WTC11 (cell line): ENCODE measurements around the gene RFTN1. TPM values are rescaled to one million over a fixed set of nuclear protein-coding genes. Genes with fewer than 3 reads are reported as not detected.

Experiments
- ATAC-seq: fragments of 200-7000 bp; cut with Tn5 transposase; 2 replicates; pipeline ENCODE4 v1.10.0; 2021; ENCODE audit warnings: mild to moderate bottlenecking, moderate library complexity
- CTCF ChIA-PET: fragments of 300-600 bp; sonication (Branson Sonifier 250); formaldehyde crosslinking; loops from one replicate; lab custom pipeline; 2021; ENCODE audit warnings: antibody characterized with exemption; lab: Charles Lee
- POLR2A ChIA-PET: fragments of 350-600 bp; sonication (Branson Sonifier 250); formaldehyde crosslinking; loops from one replicate; lab custom pipeline; 2021; ENCODE audit warnings: antibody characterized with exemption; lab: Charles Lee
- DNase-seq: peaks from one replicate; pipeline ENCODE4 v3.0.0; 2021; ENCODE audit warnings: low spot score
- H3K27ac Mint-ChIP-seq: 2 replicates; pipeline ENCODE4 v1.8.0; 2021; ENCODE audit warnings: mixed read lengths
- H3K27me3 Mint-ChIP-seq: 2 replicates; pipeline ENCODE4 v1.8.0; 2021; ENCODE audit warnings: low read depth, mild to moderate bottlenecking, moderate library complexity, mixed read lengths
- H3K36me3 Mint-ChIP-seq: 2 replicates; pipeline ENCODE4 v1.8.0; 2021; ENCODE audit warnings: mixed read lengths
- H3K4me1 Mint-ChIP-seq: 2 replicates; pipeline ENCODE4 v1.8.0; 2022; ENCODE audit warnings: mixed read lengths
- H3K4me3 Mint-ChIP-seq: 2 replicates; pipeline ENCODE4 v1.8.0; 2021; ENCODE audit warnings: mild to moderate bottlenecking, moderate library complexity, mixed read lengths
- H3K9me3 Mint-ChIP-seq: 2 replicates; pipeline ENCODE4 v1.8.0; 2021; ENCODE audit warnings: mixed read lengths
- CREM ChIP-seq: sonication (generic); formaldehyde crosslinking; IDR thresholded peaks from 2 replicates; pipeline ENCODE4 v1.8.1; 2022; ENCODE audit warnings: mild to moderate bottlenecking, missing genetic modification reagents, moderate library complexity
- GABPB1 ChIP-seq: sonication (generic); formaldehyde crosslinking; IDR thresholded peaks from 2 replicates; pipeline ENCODE4 v1.8.1; 2023; ENCODE audit warnings: mild to moderate bottlenecking, missing genetic modification reagents
- GRHL2 ChIP-seq: fragments of 250-450 bp; sonication (Bioruptor Pico); IDR thresholded peaks from 2 replicates; pipeline ENCODE4 v1.8.0; 2022; ENCODE audit warnings: mild to moderate bottlenecking, moderate library complexity; ENCODE audit not compliant: insufficient replicate concordance, severe bottlenecking
- MXD4 ChIP-seq: fragments of 250-450 bp; sonication (Bioruptor Pico); IDR thresholded peaks from 2 replicates; pipeline ENCODE4 v1.8.0; 2021; ENCODE audit warnings: mild to moderate bottlenecking, moderate library complexity, borderline replicate concordance
- NFYB ChIP-seq: sonication (generic); formaldehyde crosslinking; conservative IDR thresholded peaks from 2 replicates; pipeline ENCODE4 v1.8.0; 2022; ENCODE audit warnings: low read depth, missing genetic modification reagents
- OVOL2 ChIP-seq: fragments of 250-450 bp; sonication (Bioruptor Pico); IDR thresholded peaks from 2 replicates; pipeline ENCODE4 v1.9.0; 2021; ENCODE audit warnings: mild to moderate bottlenecking, borderline replicate concordance
- PRRX2 ChIP-seq: fragments of 250-450 bp; sonication (Bioruptor Pico); IDR thresholded peaks from 2 replicates; pipeline ENCODE4 v1.8.0; 2021; ENCODE audit warnings: mild to moderate bottlenecking
- SMAD4 ChIP-seq: sonication (generic); formaldehyde crosslinking; IDR thresholded peaks from 2 replicates; pipeline ENCODE4 v1.8.0; 2022; ENCODE audit warnings: mild to moderate bottlenecking, missing genetic modification reagents
- SP1 ChIP-seq: sonication (generic); formaldehyde crosslinking; conservative IDR thresholded peaks from 2 replicates; pipeline ENCODE4 v1.8.1; 2022; ENCODE audit warnings: missing genetic modification reagents
- TEAD4 ChIP-seq: sonication (generic); formaldehyde crosslinking; IDR thresholded peaks from 2 replicates; pipeline ENCODE4 v1.8.0; 2022; ENCODE audit warnings: mild to moderate bottlenecking, missing genetic modification reagents
- ZBTB21 ChIP-seq: sonication (generic); formaldehyde crosslinking; IDR thresholded peaks from 2 replicates; pipeline ENCODE4 v1.8.1; 2023; ENCODE audit warnings: mild to moderate bottlenecking, missing genetic modification reagents, borderline replicate concordance
- ZNF138 ChIP-seq: sonication (generic); formaldehyde crosslinking; conservative IDR thresholded peaks from 2 replicates; pipeline ENCODE4 v1.8.1; 2022; ENCODE audit warnings: mild to moderate bottlenecking, moderate library complexity, missing genetic modification reagents
- ZNF219 ChIP-seq: sonication (generic); formaldehyde crosslinking; IDR thresholded peaks from 2 replicates; pipeline ENCODE4 v1.8.0; 2023; ENCODE audit warnings: missing genetic modification reagents, mild to moderate bottlenecking, borderline replicate concordance
- ZNF232 ChIP-seq: sonication (generic); formaldehyde crosslinking; IDR thresholded peaks from 2 replicates; pipeline ENCODE4 v1.8.0; 2022; ENCODE audit warnings: mild to moderate bottlenecking, missing genetic modification reagents
- ZNF263 ChIP-seq: sonication (generic); formaldehyde crosslinking; IDR thresholded peaks from 2 replicates; pipeline ENCODE4 v1.8.1; 2022; ENCODE audit warnings: low read depth, mild to moderate bottlenecking, moderate library complexity, missing genetic modification reagents
- ZNF671 ChIP-seq: fragments of 250-450 bp; sonication (Bioruptor Pico); IDR thresholded peaks from 2 replicates; pipeline ENCODE4 v1.8.0; 2021; ENCODE audit warnings: mild to moderate bottlenecking
- total RNA-seq: library from RNA; stranded (reverse); gene quantifications from 3 replicates; pipeline ENCODE4 v1.2.3, GENCODE V29; 2021
- TF ChIP-seq, protein P1 (sequence below): sonication (generic); formaldehyde crosslinking; IDR thresholded peaks from 2 replicates; pipeline ENCODE4 v1.8.1; 2022; ENCODE audit warnings: low read depth, mild to moderate bottlenecking, moderate library complexity, missing genetic modification reagents, borderline replicate concordance
- TF ChIP-seq, protein P2 (sequence below): sonication (generic); formaldehyde crosslinking; IDR thresholded peaks from 2 replicates; pipeline ENCODE4 v1.8.1; 2023; ENCODE audit warnings: mild to moderate bottlenecking, missing genetic modification reagents
- TF ChIP-seq, protein P3 (sequence below): sonication (generic); formaldehyde crosslinking; IDR thresholded peaks from 2 replicates; pipeline ENCODE4 v1.8.0; 2023; ENCODE audit warnings: mild to moderate bottlenecking, missing genetic modification reagents
- TF ChIP-seq, protein P4 (sequence below): sonication (generic); formaldehyde crosslinking; IDR thresholded peaks from 2 replicates; pipeline ENCODE4 v1.8.0; 2022; ENCODE audit warnings: mild to moderate bottlenecking, missing genetic modification reagents
- TF ChIP-seq, protein P5 (sequence below): sonication (generic); formaldehyde crosslinking; IDR thresholded peaks from 2 replicates; pipeline ENCODE4 v1.8.0; 2022; ENCODE audit warnings: mild to moderate bottlenecking, missing genetic modification reagents
- TF ChIP-seq, protein P6 (sequence below): sonication (generic); formaldehyde crosslinking; IDR thresholded peaks from 2 replicates; pipeline ENCODE4 v1.8.0; 2023; ENCODE audit warnings: missing genetic modification reagents
- TF ChIP-seq, protein P7 (sequence below): fragments of 250-450 bp; sonication (Bioruptor Pico); conservative IDR thresholded peaks from 2 replicates; pipeline ENCODE4 v1.9.0; 2021; ENCODE audit warnings: mild to moderate bottlenecking

The RFTN1 gene
- total RNA-seq, 1 experiment from 2014 or later: 3.8 TPM

DNA sequence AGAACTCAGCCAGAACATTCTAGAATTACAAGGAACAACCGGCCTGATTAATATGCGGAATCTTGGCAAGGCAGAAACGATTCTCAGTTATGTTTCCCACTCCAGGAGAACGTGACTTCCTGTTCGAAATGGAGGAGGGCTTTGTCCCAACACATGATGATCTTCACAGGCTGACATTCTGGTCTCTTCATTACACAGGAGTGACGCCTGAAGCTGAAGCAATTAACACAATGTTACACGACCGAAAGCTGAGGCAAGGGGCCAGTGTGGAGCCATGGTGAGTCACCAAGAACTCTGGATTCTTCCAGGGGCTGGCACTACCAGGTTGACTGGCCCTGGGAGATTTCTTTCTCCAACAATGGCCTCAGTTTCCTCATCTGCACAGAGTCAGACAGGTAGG lies 40.9 kb downstream of the RFTN1 start (continued):
- TF ChIP-seq TEAD4 (CRISPR knock-in tag) (no peak), GRHL2 (CRISPR knock-in tag) (no peak), ZNF232 (CRISPR knock-in tag) (no peak), PRRX2 (CRISPR knock-in tag) (no peak), GABPB1 (CRISPR knock-in tag) (no peak), SP1 (CRISPR knock-in tag) (no peak)
- TF ChIP-seq, protein P1, sequence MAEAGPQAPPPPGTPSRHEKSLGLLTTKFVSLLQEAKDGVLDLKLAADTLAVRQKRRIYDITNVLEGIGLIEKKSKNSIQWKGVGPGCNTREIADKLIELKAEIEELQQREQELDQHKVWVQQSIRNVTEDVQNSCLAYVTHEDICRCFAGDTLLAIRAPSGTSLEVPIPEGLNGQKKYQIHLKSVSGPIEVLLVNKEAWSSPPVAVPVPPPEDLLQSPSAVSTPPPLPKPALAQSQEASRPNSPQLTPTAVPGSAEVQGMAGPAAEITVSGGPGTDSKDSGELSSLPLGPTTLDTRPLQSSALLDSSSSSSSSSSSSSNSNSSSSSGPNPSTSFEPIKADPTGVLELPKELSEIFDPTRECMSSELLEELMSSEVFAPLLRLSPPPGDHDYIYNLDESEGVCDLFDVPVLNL: no peak
- TF ChIP-seq, protein P2, sequence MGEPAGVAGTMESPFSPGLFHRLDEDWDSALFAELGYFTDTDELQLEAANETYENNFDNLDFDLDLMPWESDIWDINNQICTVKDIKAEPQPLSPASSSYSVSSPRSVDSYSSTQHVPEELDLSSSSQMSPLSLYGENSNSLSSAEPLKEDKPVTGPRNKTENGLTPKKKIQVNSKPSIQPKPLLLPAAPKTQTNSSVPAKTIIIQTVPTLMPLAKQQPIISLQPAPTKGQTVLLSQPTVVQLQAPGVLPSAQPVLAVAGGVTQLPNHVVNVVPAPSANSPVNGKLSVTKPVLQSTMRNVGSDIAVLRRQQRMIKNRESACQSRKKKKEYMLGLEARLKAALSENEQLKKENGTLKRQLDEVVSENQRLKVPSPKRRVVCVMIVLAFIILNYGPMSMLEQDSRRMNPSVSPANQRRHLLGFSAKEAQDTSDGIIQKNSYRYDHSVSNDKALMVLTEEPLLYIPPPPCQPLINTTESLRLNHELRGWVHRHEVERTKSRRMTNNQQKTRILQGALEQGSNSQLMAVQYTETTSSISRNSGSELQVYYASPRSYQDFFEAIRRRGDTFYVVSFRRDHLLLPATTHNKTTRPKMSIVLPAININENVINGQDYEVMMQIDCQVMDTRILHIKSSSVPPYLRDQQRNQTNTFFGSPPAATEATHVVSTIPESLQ: no peak
- TF ChIP-seq, protein P3, sequence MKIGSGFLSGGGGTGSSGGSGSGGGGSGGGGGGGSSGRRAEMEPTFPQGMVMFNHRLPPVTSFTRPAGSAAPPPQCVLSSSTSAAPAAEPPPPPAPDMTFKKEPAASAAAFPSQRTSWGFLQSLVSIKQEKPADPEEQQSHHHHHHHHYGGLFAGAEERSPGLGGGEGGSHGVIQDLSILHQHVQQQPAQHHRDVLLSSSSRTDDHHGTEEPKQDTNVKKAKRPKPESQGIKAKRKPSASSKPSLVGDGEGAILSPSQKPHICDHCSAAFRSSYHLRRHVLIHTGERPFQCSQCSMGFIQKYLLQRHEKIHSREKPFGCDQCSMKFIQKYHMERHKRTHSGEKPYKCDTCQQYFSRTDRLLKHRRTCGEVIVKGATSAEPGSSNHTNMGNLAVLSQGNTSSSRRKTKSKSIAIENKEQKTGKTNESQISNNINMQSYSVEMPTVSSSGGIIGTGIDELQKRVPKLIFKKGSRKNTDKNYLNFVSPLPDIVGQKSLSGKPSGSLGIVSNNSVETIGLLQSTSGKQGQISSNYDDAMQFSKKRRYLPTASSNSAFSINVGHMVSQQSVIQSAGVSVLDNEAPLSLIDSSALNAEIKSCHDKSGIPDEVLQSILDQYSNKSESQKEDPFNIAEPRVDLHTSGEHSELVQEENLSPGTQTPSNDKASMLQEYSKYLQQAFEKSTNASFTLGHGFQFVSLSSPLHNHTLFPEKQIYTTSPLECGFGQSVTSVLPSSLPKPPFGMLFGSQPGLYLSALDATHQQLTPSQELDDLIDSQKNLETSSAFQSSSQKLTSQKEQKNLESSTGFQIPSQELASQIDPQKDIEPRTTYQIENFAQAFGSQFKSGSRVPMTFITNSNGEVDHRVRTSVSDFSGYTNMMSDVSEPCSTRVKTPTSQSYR: no peak

DNA sequence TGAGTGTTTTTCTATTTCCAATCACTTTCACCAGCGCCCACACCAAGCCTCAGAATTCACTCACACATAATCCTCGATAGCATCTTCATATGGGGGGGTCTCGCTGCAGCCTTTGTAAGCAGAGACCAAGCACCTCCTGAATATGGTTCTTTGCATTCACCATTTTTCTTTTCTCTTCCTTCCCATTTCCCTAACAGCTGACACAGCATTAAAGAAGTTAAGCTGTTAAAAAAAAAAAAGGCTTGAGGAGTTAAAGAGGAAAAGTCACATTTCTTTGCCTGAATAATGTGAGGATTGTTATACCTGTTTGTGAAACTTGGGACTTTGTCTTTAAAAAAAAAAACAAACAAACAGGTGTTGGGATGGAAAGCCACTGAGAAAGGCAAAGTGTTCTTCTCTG lies 41.6 kb downstream of the RFTN1 start:
- H3K27ac Mint-ChIP-seq: no peak overlapping the region
- ChIA-PET CTCF (no interaction called here), POLR2A (no interaction called here)
- no peak for ATAC-seq
- TF ChIP-seq, protein P4, sequence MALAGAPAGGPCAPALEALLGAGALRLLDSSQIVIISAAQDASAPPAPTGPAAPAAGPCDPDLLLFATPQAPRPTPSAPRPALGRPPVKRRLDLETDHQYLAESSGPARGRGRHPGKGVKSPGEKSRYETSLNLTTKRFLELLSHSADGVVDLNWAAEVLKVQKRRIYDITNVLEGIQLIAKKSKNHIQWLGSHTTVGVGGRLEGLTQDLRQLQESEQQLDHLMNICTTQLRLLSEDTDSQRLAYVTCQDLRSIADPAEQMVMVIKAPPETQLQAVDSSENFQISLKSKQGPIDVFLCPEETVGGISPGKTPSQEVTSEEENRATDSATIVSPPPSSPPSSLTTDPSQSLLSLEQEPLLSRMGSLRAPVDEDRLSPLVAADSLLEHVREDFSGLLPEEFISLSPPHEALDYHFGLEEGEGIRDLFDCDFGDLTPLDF: no peak
- TF ChIP-seq OVOL2 (CRISPR knock-in tag) (no peak), NFYB (CRISPR knock-in tag) (no peak), SMAD4 (no peak), ZNF219 (CRISPR knock-in tag) (no peak), TEAD4 (CRISPR knock-in tag) (no peak), ZNF138 (CRISPR knock-in tag) (no peak)
- TF ChIP-seq, protein P5, sequence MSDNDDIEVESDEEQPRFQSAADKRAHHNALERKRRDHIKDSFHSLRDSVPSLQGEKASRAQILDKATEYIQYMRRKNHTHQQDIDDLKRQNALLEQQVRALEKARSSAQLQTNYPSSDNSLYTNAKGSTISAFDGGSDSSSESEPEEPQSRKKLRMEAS (CRISPR knock-in tag): no peak
- TF ChIP-seq, protein P6, sequence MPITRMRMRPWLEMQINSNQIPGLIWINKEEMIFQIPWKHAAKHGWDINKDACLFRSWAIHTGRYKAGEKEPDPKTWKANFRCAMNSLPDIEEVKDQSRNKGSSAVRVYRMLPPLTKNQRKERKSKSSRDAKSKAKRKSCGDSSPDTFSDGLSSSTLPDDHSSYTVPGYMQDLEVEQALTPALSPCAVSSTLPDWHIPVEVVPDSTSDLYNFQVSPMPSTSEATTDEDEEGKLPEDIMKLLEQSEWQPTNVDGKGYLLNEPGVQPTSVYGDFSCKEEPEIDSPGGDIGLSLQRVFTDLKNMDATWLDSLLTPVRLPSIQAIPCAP: no peak
- no peak for DNase-seq
- H3K4me1 Mint-ChIP-seq: peaks cover 18% of the 10 kb centered on the region
- peaks cover 21% of the 10 kb centered on the region for H3K9me3 Mint-ChIP-seq
- H3K36me3 Mint-ChIP-seq: peaks cover 7% of the 10 kb centered on the region
- no peak overlapping the region for H3K4me3 Mint-ChIP-seq
- peaks cover 40% of the 10 kb centered on the region for H3K27me3 Mint-ChIP-seq

DNA sequence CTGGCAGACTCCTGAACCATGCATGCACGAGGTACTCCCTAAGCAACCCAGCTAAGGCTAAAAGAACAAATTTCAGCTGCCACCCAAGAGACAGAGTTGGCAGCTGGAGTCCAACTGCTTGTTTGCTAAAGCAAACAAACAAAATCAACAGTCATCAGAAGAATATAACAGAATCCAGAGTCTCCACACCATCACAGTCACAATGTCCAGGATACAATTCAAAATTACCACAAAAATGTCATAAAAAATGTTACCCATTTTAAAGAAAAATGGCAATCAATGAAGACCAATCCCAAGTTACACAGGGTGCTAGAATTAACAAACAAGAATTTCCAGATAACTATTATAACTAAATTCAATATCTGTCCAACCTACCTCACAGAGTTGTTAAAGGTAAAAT lies 42.9 kb downstream of the RFTN1 start:
- Mint-ChIP-seq H3K27ac (no peak overlapping the region), H3K9me3 (peaks cover 13% of the 10 kb centered on the region), H3K36me3 (peaks cover 7% of the 10 kb centered on the region), H3K4me3 (no peak overlapping the region), H3K27me3 (peaks cover 28% of the 10 kb centered on the region), H3K4me1 (peaks cover 18% of the 10 kb centered on the region)
- POLR2A ChIA-PET: no interaction called here
- ATAC-seq (no peak), DNase-seq (no peak)
- CTCF ChIA-PET: no interaction called here
- TF ChIP-seq ZNF219 (CRISPR knock-in tag) (no peak), ZNF671 (no peak), MXD4 (CRISPR knock-in tag) (no peak), CREM (CRISPR knock-in tag) (no peak), ZBTB21 (CRISPR knock-in tag) (no peak), ZNF263 (CRISPR knock-in tag) (no peak)
- TF ChIP-seq, protein P7, sequence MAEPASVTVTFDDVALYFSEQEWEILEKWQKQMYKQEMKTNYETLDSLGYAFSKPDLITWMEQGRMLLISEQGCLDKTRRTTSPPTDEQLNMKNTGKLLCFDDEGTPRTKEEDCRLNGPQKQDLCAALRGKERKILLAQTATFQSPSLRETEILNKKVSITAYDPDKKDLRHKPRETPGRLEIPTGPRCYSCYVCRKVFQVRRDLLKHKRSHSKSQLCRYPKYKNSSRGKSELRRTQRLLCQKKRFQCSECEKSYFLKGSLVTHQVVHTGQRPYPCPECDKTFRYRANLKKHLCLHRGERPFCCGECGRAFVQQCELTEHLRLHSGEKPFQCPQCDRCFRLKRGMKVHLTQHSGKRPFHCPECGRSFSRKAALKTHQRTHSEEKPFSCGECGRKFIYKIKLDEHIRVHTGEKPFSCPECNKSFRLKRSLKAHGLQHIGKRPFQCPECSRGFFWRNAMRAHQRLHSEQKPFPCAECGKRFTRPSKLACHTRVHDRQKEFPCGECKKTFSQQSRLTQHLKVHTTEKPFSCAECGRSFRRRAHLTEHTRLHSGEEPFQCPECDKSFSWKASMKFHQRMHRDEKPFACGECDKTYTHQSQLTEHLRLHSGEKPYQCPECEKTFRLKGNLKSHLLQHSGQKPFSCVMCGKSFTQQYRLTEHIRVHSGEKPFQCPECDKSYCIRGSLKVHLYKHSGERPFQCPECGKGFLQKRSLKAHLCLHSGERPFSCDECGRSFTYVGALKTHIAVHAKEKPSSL (CRISPR knock-in tag): no peak
- TF ChIP-seq, protein P6: no peak
